HEK293T (cell line): ENCODE measurements around the gene THRB.

Experiments
- FOXK2 ChIP-seq: fragments of 450-650 bp; IDR thresholded peaks from 2 replicates; pipeline ENCODE4 v1.6.1; 2016; ENCODE audit warnings: mild to moderate bottlenecking
- HDGF ChIP-seq: fragments of 450-650 bp; IDR thresholded peaks from 2 replicates; pipeline ENCODE4 v1.6.1; 2017; ENCODE audit warnings: antibody characterized with exemption, borderline replicate concordance
- L3MBTL2 ChIP-seq: fragments of 450-650 bp; conservative IDR thresholded peaks from 2 replicates; pipeline ENCODE4 v1.6.1; 2016; ENCODE audit warnings: mild to moderate bottlenecking
- SP1 ChIP-seq: fragments of 450-650 bp; IDR thresholded peaks from 2 replicates; pipeline ENCODE4 v1.6.1; 2017
- SUZ12 ChIP-seq: fragments of 450-650 bp; IDR thresholded peaks from 2 replicates; pipeline ENCODE4 v1.6.1; 2016; ENCODE audit warnings: mild to moderate bottlenecking
- TARDBP ChIP-seq: fragments of 450-650 bp; IDR thresholded peaks from 2 replicates; pipeline ENCODE4 v1.6.1; 2016

GRCh38 chr3:24225385-24225950 lies 269.2 kb downstream of the THRB start:
- TF ChIP-seq L3MBTL2 (no peak), SUZ12 (no peak), TARDBP (no peak), HDGF (no peak), FOXK2 (no peak), SP1 (no peak)
